HPDE6-E6E7 (cell line): ENCODE measurements around the gene MAST4.

Experiments used
- DNase-seq: peaks from one replicate; pipeline ENCODE4 v3.0.0; 2011; ENCODE audit warnings: missing footprints; ENCODE audit errors: extremely low spot score

Gene MAST4

DNA sequence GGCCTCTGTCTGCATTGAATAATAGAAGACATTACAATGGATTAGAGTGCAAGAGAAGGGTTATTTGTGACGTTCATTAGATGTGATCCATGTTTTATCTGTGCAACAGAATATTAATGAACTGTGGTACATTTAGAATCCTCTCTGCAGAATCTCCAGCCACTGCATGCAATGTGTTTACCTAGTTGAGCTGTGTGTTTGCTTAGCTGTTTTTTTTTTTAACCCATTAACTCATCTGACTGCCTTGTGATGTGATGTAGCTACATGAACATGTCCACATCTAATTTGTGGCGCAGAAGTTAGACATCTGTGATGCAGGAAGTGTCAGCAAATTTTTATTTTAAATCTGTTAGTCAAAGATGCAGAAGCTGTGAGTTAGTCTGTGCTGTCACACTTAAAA is 363.5 kb downstream of the MAST4 start:
- DNase-seq, result no peak

DNA sequence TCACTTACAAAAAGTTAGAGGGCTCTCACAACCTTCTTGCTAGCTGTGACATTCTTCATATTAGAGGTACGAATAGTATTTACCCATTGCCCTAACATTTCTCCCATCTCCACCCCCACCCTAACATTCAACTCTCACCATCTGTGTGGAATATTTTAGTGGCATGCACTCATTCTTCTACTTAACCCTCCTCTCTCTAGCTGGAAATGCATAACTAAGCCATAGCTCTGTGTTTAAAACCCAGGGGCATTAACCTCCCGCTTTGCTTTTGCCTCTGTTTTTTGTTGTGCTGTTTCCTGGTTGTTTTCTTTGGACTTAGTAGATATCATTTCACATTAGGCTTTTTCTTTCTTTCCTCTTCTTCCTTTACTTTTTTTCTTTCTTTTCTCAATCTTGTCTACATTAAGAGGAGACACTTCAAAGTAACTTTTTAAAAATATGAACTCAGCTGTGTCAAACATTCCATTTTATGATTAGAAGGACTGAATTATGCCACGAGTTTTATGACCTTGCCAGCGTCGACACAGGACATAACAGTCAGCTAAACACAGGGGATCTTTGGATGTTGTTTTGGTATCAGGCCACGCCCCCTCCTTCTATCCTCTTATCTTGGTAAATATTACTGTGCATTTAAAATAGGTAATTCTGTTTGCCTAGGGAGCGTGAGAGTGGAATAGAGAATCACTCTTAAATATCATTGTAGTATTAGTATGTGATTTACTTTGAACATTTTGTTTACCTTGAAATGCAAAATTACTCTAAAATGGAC is 364.4 kb downstream of the MAST4 start:
- DNase-seq, result no peak

DNA sequence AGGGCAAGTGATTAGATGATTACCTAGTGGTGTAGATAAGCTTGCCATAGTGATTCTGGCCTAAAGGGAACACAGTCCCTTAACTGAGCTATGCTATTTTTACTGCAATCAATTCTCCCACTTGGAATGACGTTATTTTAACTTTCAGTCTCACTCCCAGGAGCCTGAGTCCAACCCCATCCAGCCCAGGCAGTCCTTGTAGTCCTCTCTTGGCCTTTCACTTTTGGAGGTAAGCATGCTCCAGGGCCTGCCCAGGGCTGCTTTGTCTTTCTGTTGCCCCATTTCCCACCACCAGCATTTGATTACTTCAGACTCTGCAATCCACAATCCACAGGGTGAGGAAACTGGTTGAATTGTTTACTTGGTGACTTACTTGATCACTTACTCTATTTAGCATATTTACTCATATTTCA is 367.4 kb downstream of the MAST4 start:
- DNase-seq, result peak; percentile 6

DNA sequence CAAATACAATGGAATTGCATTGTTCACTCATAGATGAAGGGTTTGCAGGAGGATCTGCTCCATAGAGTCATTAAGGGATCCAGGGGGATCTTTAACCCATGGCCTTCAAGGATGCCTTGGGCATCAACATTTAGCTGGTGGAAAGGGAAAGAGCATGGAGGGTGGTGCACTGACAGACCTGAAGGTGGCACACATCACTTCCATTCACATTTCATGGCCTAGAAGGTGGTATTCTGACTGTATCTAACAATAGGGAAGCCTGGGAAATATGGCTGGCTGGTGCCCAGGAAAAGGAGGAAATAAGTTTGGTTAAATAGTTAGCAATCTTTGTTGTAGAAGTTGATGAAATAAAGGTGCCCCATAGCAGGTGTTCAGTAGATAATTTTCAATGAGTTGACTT is 370.2 kb downstream of the MAST4 start:
- DNase-seq, result no peak

DNA sequence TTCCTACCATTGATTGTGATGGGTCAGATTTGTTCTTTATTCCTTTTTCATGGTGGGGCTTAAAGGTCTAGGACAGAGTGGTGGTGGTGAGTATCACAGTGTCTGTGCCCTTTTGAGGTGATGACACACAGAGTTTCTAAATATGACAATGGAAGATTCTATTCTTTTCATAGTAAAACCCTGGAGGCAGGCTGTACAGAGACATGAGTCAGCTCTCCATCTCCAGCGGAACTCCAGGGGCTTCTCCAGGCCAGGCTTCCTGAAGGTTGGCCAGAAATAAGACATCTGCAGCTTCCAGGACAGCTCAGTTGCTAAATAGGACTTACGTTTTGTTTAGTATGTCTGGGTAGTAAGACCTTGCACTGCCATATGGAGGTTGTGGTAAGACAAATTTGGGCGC is 370.9 kb downstream of the MAST4 start:
- DNase-seq, result no peak

DNA sequence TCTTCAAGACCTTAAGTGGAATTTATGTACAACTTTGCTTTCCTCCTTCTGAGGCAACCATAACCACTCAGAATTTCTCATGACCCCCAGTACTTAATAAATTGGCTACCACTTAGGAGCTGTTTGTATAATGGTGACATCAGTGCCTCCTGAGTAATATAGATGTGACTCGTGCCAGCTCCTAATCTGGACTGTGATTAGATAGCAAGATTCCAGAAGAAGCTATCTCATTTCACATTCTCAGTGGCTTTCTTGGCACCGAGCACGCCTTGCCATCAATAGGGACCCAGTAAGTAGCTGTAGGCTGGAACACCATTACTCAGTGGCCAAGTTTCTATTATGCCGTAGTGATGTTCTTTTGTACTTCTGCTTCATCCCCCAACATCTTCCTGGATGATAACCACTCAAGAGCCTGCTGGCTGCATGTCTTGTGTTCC is 371.7 kb downstream of the MAST4 start:
- no peak for DNase-seq

DNA sequence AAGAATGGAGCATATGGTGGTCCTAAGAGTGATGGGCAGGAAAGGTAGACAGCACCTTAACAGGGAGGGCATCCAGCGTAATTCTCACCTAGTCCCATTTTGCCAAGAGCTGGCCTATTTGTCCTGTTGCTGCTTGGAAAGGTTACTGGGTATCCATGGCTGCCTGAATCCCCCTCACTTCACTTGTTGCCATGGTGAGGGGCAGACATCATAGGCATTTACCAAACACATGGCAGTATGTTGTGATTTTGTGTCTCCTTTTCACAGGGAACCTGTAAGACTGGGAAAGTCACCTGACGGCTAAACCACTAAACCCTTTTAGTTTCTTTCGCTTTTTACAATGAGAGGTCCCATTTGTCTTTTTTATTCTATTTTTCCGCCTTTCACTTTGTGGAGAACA is 373.3 kb downstream of the MAST4 start:
- DNase-seq, result no peak

DNA sequence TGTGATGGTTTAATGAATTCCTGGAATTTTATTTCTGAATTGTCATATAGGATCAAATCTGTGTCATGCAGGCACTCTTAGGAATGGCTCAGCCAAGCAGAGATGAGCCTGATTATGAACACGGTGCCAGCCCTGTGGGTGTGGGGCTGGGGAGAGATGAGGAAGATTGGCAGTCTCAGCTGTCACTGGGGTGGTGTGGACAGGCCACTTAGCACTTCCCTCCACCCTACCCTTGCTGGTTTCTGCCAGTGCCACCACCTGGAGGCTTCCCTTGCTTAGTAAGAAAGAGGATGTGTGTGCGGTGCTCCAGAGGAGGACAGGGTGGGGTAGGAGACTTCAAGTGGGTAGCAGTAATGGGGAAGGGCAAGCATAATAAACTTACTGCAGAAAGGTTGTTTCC is 373.8 kb downstream of the MAST4 start:
- no peak for DNase-seq

DNA sequence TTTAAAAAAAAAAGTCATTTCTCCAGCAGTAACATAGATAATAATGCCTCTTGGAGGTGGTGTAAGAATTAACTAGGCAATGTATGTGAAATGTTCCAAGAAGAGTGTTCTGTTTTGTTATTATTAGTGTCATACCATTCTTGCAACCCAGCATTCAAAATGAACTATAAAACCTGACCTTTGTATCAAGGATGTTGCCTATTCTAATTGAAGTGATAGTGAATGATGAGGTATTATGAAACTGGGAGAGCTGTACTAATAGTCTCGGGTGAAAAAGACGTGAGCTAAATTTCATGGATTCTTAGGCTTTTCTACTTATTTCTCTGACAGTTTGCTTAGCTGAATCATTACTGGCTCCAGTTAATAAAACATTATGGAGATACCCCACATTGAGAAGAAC is 375.8 kb downstream of the MAST4 start:
- DNase-seq, result no peak

DNA sequence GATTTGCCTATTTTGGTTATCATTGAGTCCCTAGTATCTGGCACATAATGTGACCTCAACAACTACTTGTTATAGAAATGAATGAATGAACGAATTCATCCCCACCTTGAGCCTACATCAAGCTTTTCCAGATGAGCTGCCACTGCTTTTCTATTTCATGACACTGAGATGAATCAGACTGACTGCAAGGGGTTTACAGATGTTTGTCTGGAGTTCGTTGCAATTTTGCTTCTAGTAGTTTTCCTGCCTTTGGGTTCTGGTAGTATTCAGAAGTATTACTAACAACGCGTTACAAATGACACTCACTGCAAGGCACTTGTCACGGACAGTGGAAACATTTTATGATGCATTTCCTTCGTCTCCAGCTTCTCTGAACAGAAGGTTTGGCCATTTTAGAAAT is 378.1 kb downstream of the MAST4 start:
- DNase-seq, result no peak

DNA sequence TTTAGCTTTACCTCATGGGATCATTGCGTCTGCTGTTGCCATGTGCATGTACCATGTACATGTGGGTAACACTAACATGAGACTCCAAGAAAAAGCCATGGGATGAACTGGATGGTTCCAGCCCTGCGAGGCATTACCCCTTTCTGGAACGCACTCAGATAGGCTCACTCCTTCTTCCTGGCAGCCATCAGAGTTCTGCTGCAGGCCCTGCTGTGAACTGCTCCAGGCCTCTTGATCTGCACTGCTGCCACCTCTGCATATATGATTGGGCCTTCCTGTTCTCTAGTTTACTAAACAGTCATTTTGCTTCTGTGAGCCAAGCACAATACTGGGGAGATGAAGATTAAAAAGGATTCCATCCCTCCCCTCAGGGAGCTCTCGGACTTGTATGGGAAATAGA is 379.9 kb downstream of the MAST4 start:
- DNase-seq, result no peak

DNA sequence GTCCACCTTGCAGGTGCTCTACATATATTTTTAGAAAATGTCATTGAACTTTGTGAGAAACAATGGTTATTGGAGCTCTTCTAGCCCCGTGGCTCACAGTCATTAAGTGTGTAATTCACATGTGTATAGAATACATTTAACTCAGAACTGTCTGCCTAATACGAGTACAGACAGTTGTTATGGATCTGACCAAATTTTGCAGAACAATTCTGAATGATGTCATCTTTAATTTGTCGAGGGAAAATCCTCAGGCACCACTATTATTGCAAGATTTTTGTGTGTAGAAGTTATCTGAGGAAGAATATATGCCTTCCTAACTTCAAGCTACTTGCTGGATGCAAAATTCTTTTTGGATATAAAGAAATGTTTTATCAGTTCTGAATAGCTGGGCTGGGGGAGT is 383.5 kb downstream of the MAST4 start:
- DNase-seq, result no peak

DNA sequence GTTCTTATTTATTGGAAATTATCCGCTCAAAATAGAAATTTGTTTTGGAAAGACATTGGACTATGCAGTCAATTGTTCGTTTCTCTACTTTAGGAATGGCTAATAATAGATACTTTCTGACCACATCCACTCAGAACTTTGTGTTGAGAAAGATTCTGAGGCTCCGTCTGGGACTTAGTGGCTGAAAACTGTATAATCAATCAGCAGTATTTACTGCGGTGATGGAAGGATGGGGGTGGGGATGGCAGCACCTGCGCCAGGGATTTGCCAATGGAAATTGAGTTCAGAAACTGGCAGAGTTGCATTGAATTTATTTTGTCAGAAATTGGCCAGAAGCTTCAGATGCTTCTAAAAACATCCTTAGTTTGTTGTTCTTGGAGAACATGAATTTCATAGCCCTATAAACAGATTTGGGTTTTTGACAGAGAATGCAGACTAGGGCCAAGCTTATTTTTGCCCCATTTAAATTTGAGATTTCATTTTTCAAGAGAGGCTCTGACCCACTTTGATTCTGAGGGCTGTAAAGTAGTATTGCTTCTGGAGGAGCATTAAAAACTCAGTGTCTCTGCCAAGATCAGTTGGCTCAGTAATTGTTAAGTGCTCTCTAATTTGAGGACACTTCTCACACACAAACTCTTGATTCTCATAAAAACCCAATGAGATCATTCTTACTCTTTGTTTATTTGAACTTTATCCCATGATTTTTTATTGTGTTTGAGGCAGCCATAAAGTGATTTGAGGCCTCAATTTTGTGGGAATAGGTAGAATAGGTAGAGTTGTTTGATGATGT is 385.3 kb downstream of the MAST4 start:
- no peak for DNase-seq

DNA sequence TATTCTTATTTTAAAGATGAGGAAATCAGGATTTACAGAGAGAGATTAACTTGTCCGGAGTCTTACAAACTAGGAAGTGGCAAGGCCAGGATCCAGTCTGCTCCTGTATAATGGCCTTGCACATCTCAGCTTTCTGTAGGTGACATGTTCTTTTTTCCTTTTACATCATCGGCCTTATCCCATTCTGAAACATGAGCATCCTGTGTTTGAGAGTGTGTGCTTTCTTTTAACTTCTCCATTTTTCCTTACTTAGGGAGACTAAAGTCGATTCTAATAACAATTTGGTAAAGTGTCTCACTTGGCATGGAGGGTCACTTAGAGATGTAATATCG is 385.8 kb downstream of the MAST4 start:
- no peak for DNase-seq

DNA sequence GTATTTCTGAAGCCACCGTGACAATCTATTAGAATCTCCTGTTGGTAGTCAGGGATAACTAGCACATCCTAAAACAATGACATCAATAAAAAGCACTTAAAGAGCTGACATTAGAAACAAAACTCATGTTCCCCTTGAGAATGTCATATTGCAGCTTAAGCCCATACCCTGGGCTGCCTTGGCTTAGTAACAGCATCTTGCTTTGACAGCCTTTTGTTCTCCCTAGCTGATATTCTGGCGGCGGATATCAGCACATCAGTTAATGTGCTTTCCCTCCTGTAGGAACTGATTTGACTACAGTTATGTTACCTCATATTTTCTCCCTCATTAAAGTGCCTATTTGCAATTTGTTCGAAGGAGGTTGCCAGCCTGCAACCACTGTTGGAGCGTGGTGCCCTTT is 386.3 kb downstream of the MAST4 start:
- DNase-seq, result no peak

DNA sequence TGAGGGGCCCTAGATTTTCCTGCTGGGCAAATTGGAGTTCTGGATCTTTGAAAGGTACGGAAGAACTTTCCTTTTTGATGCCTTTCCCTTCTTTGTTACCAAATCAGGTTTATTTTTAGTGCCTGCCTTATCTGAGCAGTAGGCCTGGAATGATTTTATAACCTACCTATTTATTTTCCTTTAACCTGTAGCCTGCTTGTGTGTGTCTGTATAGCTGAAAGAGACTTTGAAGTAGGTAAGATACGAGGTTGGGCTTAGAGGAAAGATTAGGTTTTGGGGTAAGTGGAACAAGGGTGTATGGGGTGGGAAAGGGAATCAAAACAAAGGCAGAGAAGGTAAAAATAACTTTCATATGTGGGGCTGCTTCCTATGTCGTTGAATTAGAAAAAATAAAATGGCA is 389.2 kb downstream of the MAST4 start:
- DNase-seq, result no peak

DNA sequence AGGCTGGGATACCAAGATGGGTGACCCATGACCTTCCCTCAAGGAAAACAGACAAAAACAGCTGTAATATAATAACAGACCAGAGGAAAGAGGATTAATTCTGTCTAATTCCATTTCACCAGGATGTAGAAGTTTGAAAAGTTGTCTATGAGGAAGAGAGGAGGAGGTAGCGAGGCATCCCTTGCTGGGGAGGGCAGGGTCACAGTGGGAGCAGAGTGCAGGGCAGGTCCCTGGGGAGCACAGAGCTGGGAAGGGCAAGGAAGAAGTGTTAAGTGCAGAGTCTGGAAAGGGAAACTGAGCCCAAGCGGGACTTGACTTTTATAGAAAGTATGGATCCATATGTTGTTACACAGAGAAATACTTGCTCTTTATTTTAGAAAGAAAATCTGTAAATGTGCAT is 389.8 kb downstream of the MAST4 start:
- DNase-seq, result no peak

DNA sequence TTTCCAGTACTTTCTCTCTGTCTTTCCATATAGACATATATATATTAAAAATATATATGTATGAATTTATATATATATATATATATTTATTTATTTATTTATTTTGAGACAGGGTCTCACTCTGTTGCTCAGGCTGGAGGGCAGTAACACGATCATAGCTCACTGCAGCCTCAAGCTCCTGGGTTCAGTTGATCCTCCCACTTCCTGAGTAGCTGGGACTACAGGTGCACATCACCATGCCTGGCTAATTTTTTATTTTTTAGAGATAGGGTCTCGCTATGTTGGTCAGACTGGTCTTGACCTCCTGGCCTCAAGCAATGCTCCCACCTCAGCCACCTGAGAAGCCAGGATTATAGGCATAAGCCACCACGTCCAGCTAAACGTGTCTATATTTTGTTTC is 390.3 kb downstream of the MAST4 start:
- no peak for DNase-seq

DNA sequence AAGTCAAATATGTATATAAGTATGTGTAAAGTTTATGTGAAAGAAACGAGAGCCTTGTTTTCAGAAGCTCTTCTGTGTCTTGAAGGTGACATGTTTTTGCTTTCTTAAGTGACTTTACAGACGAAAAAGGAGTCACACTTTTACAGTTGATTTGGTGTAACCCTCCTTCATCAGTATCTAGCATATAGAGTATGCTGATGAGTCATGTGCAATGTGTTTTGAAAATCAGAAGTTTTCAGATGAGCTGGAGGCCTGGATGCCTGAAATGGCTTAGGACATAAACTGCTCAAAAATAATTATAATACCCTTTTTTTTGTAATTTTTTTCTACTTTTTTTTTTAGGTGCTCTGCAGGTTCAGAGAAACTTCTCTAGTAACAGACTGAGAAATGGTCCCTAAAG is 390.9 kb downstream of the MAST4 start:
- no peak for DNase-seq

DNA sequence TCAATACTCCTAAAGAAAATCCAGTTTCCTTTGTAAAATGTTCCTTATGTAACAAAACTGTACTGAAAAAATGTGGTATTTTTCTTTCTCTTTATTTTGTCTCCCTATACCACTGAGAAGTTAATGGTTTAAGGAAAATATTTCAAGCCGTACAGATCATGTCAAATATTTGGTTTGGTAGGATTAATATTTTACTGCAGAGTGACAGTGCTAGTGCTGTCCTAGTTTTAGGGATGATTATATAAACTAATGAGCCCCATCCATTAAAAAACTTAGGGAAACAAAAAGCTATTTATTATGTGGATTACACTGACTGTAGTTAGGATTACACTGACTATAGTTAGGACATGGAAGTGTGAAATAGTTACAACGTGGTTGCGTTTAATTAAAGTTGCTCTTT is 391.3 kb downstream of the MAST4 start:
- no peak for DNase-seq

DNA sequence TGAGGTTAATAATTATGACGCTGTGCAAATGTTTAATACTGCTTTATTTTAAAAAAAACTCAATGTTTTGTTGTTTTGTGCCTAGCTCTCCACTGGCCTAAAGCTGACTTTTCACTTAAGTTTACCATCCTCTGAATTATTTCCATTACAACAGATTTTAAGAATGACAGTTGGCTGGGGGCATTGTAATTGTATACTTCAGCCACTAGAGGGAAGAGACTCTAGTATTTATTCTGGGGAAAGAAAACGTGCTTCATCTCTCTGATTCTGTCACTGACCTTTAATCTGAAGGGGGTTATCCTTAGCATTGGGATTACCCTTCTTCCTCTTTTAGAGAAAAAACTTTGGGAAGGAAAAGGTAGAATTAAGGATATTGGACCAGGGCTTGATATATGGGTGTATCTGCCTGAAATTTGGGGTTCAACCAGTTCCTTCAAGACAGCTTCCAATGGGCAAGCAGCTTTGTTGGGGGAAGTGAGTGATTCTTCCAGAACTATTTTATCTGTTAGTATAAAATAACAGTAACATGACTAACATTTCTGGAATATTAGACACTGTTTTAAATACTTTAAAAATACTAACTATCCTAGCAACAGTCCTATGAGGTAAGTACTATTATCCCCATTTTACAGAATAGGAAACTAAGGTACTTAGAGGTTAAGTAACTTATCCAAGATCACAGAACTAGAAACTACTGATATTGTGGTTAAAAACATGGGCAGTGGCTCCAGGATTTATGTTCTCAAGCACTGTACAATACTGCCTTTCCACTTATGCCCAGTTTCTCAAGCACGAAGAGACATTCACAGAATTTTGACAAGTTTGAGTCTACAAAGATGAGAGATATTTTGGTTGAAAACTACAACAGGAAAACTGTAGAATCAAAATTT is 392.0 kb downstream of the MAST4 start:
- DNase-seq, result no peak

DNA sequence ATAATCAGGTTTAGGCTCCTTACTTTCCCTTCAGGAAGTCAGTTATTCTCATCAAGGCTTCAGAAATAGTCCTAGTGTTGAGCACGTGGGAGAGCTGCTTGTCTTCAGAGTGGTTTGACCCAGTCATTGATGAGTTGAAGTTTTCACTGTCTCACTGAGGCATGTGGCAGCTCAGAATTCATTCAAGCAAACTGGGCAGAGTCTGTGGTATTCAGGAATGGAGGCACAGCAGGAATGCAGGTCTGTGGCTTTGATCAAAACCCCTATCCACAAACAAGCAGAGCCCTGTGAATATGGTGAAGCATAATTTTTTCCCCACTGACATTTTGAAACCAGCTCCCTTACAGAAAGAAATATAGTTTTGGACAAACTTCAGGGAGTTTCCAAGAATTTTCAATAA is 393.1 kb downstream of the MAST4 start:
- no peak for DNase-seq

DNA sequence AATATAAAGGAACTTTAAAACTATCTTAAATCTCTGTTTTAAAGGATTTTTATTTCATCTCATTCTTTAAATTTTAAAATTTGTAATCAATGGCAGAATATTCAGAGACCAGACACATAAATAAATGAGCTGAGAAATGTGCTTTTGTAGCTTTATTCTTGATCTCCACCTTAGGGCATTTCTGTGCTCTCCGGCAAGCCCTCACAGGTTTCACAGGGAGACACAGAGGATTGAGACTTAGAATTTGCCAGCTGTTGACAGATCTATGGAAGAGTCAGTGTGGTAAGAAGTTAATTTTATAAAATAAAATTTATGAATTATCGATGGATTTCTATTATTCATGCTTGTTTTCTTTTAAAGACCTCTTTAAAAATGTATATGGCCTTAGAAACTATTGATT is 393.6 kb downstream of the MAST4 start:
- no peak for DNase-seq
